ENCODE measurements around the gene IFI27L1.

DNA sequence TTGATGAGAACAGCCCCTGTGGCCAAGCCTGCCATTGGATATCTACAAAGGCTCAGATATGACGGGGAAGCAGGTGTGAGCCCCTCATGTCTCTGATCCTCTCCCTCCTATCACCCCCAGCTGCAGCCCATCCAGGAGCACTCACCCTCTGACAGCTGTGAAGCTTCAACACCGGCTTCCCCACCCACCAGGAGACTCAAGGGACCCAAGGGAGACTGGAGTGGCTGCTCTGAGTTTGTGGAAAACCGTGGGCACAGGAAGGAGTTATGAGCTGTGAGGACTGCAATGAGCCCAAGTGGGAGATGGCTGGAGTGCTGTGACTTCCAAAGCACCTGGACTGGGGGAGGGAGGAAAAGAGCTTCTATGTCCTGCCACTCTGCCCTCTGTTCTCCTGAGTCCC is 40.4 kb downstream of the IFI27L1 start:
- TF ChIP-seq, protein P1, sequence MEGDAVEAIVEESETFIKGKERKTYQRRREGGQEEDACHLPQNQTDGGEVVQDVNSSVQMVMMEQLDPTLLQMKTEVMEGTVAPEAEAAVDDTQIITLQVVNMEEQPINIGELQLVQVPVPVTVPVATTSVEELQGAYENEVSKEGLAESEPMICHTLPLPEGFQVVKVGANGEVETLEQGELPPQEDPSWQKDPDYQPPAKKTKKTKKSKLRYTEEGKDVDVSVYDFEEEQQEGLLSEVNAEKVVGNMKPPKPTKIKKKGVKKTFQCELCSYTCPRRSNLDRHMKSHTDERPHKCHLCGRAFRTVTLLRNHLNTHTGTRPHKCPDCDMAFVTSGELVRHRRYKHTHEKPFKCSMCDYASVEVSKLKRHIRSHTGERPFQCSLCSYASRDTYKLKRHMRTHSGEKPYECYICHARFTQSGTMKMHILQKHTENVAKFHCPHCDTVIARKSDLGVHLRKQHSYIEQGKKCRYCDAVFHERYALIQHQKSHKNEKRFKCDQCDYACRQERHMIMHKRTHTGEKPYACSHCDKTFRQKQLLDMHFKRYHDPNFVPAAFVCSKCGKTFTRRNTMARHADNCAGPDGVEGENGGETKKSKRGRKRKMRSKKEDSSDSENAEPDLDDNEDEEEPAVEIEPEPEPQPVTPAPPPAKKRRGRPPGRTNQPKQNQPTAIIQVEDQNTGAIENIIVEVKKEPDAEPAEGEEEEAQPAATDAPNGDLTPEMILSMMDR (conservative IDR thresholded peaks at IDR 0.05; ENCODE audit: low read depth in 2 of 2) = no peak
- TF ChIP-seq EZH2 (IDR thresholded peaks at IDR 0.05; ENCODE audit: low read depth, unreplicated experiment) (no peak), NANOG (IDR thresholded peaks at IDR 0.05; ENCODE audit: borderline replicate concordance) (no peak), EZH2phosphoT487 (IDR thresholded peaks at IDR 0.05; ENCODE audit: unreplicated experiment) (no peak)

All from GM23338 (cell line).